SK-N-MC (cell line): ENCODE results near the gene GPAM.
"Not testable (repeated sequence)": the region's sequence is repeated elsewhere in the genome, so short reads cannot be mapped to it uniquely, and the experiment has no call there.

ENCODE experiments used
- DNase-seq: peaks from one replicate; pipeline ENCODE4 v3.0.0-alpha.2; 2011; ENCODE audit warnings: low read depth, low spot score
- H3K27ac ChIP-seq: fragments of 200-600 bp; sonication (generic); 2 replicates; pipeline ENCODE4 v1.5.1; 2016; ENCODE audit warnings: mixed run types
- H3K36me3 ChIP-seq: fragments of 200-600 bp; sonication (generic); 2 replicates; pipeline ENCODE4 v1.6.1; 2017; ENCODE audit warnings: antibody characterized with exemption, low read length, mixed read lengths; ENCODE audit not compliant: insufficient read depth
- H3K4me3 ChIP-seq: fragments of 200-600 bp; sonication (generic); 2 replicates; pipeline ENCODE4 v1.5.1; 2016
- H3K9ac ChIP-seq: fragments of 200-600 bp; sonication (generic); 2 replicates; pipeline ENCODE4 v1.8.0; 2017; ENCODE audit warnings: mixed run types, mixed read lengths; ENCODE audit not compliant: insufficient read length
- H3K9me3 ChIP-seq: fragments of 200-600 bp; sonication (generic); 2 replicates; pipeline ENCODE4 v1.6.1; 2017; ENCODE audit warnings: low read depth, mild to moderate bottlenecking, antibody characterized with exemption, low read length, moderate library complexity, mixed read lengths
- EZH2 ChIP-seq: fragments of 200-600 bp; sonication (generic); IDR thresholded peaks from one replicate; pipeline ENCODE4 v1.6.1; 2017; ENCODE audit warnings: antibody characterized with exemption
- FOXP2 ChIP-seq: optimal IDR thresholded peaks from 2 replicates; pipeline ENCODE3; 2011; ENCODE audit warnings: mild to moderate bottlenecking, moderate library complexity; ENCODE audit not compliant: insufficient read depth; ENCODE audit errors: extremely low read length, control extremely low read depth
- POLR2AphosphoS5 ChIP-seq: IDR thresholded peaks from 2 replicates; pipeline ENCODE4 v1.6.1; 2012; ENCODE audit warnings: mild to moderate bottlenecking, low read depth, low read length, borderline replicate concordance

GPAM gene

DNA sequence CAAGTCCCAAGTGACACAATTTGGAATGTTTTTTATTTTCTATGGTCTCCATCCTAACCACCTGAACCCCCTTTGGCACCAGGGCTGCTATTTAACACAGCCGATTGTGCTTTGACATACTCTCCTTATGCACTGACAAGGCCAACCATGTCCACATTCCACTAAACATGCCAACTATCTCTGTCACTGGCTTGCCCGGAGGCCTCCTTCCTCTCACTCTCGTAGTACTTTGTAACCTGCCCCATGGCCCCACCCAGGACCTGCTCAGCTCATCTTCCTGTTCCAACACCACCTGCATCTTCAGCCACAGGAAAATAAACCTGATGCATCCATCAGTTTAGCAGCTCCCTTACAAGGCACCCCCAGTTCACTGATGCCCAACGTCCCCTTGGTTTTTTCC lies 63.1 kb downstream of the GPAM start:
- TF ChIP-seq POLR2AphosphoS5 (no peak), EZH2 (no peak), FOXP2 (no peak)
- DNase-seq = no peak
- H3K9ac ChIP-seq = no peak overlapping the region
- H3K4me3 ChIP-seq = no peak overlapping the region
- no peaks in the 10 kb centered on the region for H3K9me3 ChIP-seq
- H3K27ac ChIP-seq = no peak overlapping the region
- no peaks in the 10 kb centered on the region for H3K36me3 ChIP-seq

DNA sequence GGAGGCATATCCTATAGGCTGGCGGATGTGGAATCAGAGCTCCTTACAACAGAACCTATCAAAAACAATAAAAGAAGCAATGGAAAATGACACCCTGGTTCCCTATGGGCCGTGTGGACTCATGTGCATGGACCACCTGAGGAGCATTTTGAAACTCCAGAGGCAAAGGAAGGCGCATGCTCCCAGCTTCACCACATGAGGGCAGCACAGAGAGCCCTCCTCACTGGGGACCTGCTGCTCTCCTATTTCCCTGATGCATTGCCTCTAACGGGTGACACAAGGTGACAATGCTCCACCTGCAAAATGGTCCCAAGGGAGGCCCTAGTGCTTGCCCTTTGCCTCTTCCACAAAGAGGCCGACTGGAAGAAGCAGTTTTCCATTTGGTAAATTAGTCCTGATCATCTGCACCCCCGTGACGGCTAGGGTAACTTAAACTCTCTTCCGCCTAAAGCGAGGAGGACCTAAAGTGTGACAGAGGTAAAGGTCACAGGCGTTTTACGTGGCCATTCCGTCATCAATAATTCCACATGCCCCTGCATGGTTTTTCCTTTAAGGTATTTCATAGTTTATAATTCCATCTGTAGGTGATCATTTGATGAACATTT lies 67.7 kb downstream of the GPAM start:
- no peak for DNase-seq

DNA sequence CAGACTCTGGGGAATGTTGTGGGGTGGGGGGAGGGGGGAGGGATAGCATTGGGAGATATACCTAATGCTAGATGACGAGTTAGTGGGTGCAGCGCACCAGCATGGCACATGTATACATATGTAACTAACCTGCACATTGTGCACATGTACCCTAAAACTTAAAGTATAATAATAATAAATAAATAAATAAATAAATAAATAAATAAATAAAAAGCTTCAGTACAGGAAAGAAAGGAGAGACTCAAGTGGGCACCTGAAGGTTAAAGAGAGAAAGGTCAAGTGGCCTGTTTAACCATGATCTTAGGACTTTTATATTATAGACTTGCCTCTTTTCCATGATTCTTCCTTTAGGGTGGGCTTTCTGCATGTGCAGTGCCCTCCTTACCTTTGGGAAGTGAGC lies 73.8 kb downstream of the GPAM start:
- H3K36me3 ChIP-seq, H3K9ac ChIP-seq, DNase-seq, H3K4me3 ChIP-seq, H3K27ac ChIP-seq, H3K9me3 ChIP-seq: not testable (repeated sequence)

More for the DNA sequence above, 67.7 kb downstream of the GPAM start:
- no peaks in the 10 kb centered on the region for H3K9me3 ChIP-seq
- H3K27ac ChIP-seq = no peak overlapping the region
- no peak overlapping the region for H3K9ac ChIP-seq
- no peaks in the 10 kb centered on the region for H3K36me3 ChIP-seq
- TF ChIP-seq EZH2 (no peak), FOXP2 (no peak), POLR2AphosphoS5 (no peak)
- H3K4me3 ChIP-seq = no peak overlapping the region
